Glutamatergic neuron (in vitro differentiated cells): ENCODE data around the gene RSPH4A. TPM values are rescaled to one million over a fixed set of nuclear protein-coding genes. Genes with fewer than 3 reads are reported as not detected.

Experiments used
- DNase-seq: peaks from one replicate; pipeline ENCODE4 v3.0.0; 2022
- H3K27ac Mint-ChIP-seq: one replicate; pipeline ENCODE4 v1.8.0; 2020; ENCODE audit warnings: mild to moderate bottlenecking, mixed read lengths, inconsistent platforms; ENCODE audit not compliant: unreplicated experiment
- H3K27me3 Mint-ChIP-seq: one replicate; pipeline ENCODE4 v1.8.0; 2020; ENCODE audit warnings: mild to moderate bottlenecking, moderate library complexity, mixed read lengths, inconsistent platforms; ENCODE audit not compliant: unreplicated experiment
- H3K36me3 Mint-ChIP-seq: one replicate; pipeline ENCODE4 v1.8.0; 2020; ENCODE audit warnings: mild to moderate bottlenecking, mixed read lengths, inconsistent platforms; ENCODE audit not compliant: unreplicated experiment
- H3K4me1 Mint-ChIP-seq: one replicate; pipeline ENCODE4 v1.8.0; 2020; ENCODE audit warnings: mild to moderate bottlenecking, low read depth, mixed read lengths, inconsistent platforms; ENCODE audit not compliant: unreplicated experiment
- H3K4me3 Mint-ChIP-seq: one replicate; pipeline ENCODE4 v1.8.0; 2020; ENCODE audit warnings: mild to moderate bottlenecking, mixed read lengths, inconsistent platforms; ENCODE audit not compliant: unreplicated experiment
- H3K9me3 Mint-ChIP-seq: one replicate; pipeline ENCODE4 v1.8.0; 2020; ENCODE audit warnings: mild to moderate bottlenecking, moderate library complexity, mixed read lengths, inconsistent platforms; ENCODE audit not compliant: unreplicated experiment
- CTCF ChIP-seq: fragments of 200-600 bp; sonication (generic); IDR thresholded peaks from one replicate; pipeline ENCODE4 v1.5.0; 2021; ENCODE audit not compliant: partially characterized antibody, unreplicated experiment
- total RNA-seq: library from RNA; stranded (reverse); fragmentation: NEBNext Ultra II Directional; extraction: Animal tissue kit (Norgen Biotek cat#: 25700); gene quantifications from one replicate; pipeline ENCODE4 v1.2.1, GENCODE V29; 2021; ENCODE audit not compliant: unreplicated experiment

The RSPH4A gene
- total RNA-seq, 1 donor from 2014 or later, result 0.98 TPM

- Mint-ChIP-seq H3K27me3 (no peaks in the 10 kb centered on the region), H3K9me3 (no peaks in the 10 kb centered on the region), H3K4me3 (no peak overlapping the region), H3K36me3 (no peaks in the 10 kb centered on the region), H3K4me1 (no peaks in the 10 kb centered on the region), H3K27ac (no peak overlapping the region)
- no peak for TF ChIP-seq CTCF
- no peak for DNase-seq
Observed at GRCh38 chr6:116579143-116579542, 37.1 kb upstream of the RSPH4A start.

- no peak for DNase-seq
- Mint-ChIP-seq H3K36me3 (no peaks in the 10 kb centered on the region), H3K9me3 (no peaks in the 10 kb centered on the region), H3K4me1 (no peaks in the 10 kb centered on the region), H3K4me3 (no peak overlapping the region), H3K27ac (no peak overlapping the region), H3K27me3 (no peaks in the 10 kb centered on the region)
- no peak for TF ChIP-seq CTCF
Observed at GRCh38 chr6:116580198-116580597, 36.1 kb upstream of the RSPH4A start.

GRCh38 chr6:116586276-116586675 lies 30.0 kb upstream of the RSPH4A start:
- no peak for TF ChIP-seq CTCF
- Mint-ChIP-seq H3K4me1 (peaks cover 3% of the 10 kb centered on the region), H3K27me3 (no peaks in the 10 kb centered on the region)

GRCh38 chr6:116586738-116587137 lies 29.5 kb upstream of the RSPH4A start:
- no peaks in the 10 kb centered on the region for H3K27me3 Mint-ChIP-seq

More at GRCh38 chr6:116586276-116586675, 30.0 kb upstream of the RSPH4A start:
- Mint-ChIP-seq H3K27ac (no peak overlapping the region), H3K4me3 (no peak overlapping the region), H3K9me3 (no peaks in the 10 kb centered on the region), H3K36me3 (peaks cover 6% of the 10 kb centered on the region)
- no peak for DNase-seq

GRCh38 chr6:116595247-116595646 lies 21.0 kb upstream of the RSPH4A start:
- no peak for DNase-seq
- Mint-ChIP-seq H3K9me3 (no peaks in the 10 kb centered on the region), H3K36me3 (no peaks in the 10 kb centered on the region), H3K4me1 (no peaks in the 10 kb centered on the region), H3K27me3 (no peaks in the 10 kb centered on the region), H3K4me3 (no peak overlapping the region), H3K27ac (no peak overlapping the region)
- TF ChIP-seq CTCF, result no peak

More at GRCh38 chr6:116586738-116587137, 29.5 kb upstream of the RSPH4A start:
- no peak for TF ChIP-seq CTCF
- H3K4me1 Mint-ChIP-seq, result peaks cover 3% of the 10 kb centered on the region
- H3K4me3 Mint-ChIP-seq, result no peak overlapping the region
- H3K36me3 Mint-ChIP-seq, result peaks cover 6% of the 10 kb centered on the region
- DNase-seq, result no peak
- no peak overlapping the region for H3K27ac Mint-ChIP-seq
- no peaks in the 10 kb centered on the region for H3K9me3 Mint-ChIP-seq
